ENCODE measurements around the gene ORM2.

Gene ORM2

GRCh38 chr9:114302727-114303126 lies 26.9 kb upstream of the ORM2 start:
- no peaks in the 10 kb centered on the region for H3K79me2 ChIP-seq (ENCODE audit: insufficient read depth, low read length)
- H3K27me3 ChIP-seq (ENCODE audit: insufficient read depth, low read length, poor library complexity, severe bottlenecking) = no peaks in the 10 kb centered on the region
- H3K9ac ChIP-seq (ENCODE audit: low read depth, low read length, poor library complexity, severe bottlenecking) = no peak overlapping the region
- H3K4me3 ChIP-seq (ENCODE audit: low read length, poor library complexity, severe bottlenecking) = no peak overlapping the region
- H3K9me2 ChIP-seq (replicated peaks; ENCODE audit: low read depth, low read length) = no peaks in the 10 kb centered on the region
- H3F3A ChIP-seq (ENCODE audit: low read depth) = no peaks in the 10 kb centered on the region
- H3K4me2 ChIP-seq (ENCODE audit: low read depth, low read length, poor library complexity, severe bottlenecking) = no peak overlapping the region
- no peaks in the 10 kb centered on the region for H4K20me1 ChIP-seq (ENCODE audit: insufficient read depth, low read length, poor library complexity, severe bottlenecking)
- H3K36me3 ChIP-seq (ENCODE audit: insufficient read depth, low read length) = no peaks in the 10 kb centered on the region
- no peaks in the 10 kb centered on the region for H3K4me1 ChIP-seq (ENCODE audit: insufficient read depth, low read length, poor library complexity, severe bottlenecking)
- no peak overlapping the region for H2AFZ ChIP-seq (ENCODE audit: low read length)
- no peaks in the 10 kb centered on the region for H3K9me3 ChIP-seq (ENCODE audit: insufficient read depth, low read depth, low read length)
- TF ChIP-seq EZH2phosphoT487 (IDR thresholded peaks at IDR 0.05; ENCODE audit: borderline replicate concordance) = no peak
- TF ChIP-seq CTCF (conservative IDR thresholded peaks at IDR 0.05; ENCODE audit: low read length) = no peak

GRCh38 chr9:114303571-114303970 lies 26.1 kb upstream of the ORM2 start:
- no peak overlapping the region for H3K4me3 ChIP-seq (ENCODE audit: low read length, poor library complexity, severe bottlenecking)
- TF ChIP-seq EZH2phosphoT487 (IDR thresholded peaks at IDR 0.05; ENCODE audit: borderline replicate concordance) (no peak), CTCF (conservative IDR thresholded peaks at IDR 0.05; ENCODE audit: low read length) (no peak)

GRCh38 chr9:114303977-114304376 lies 25.7 kb upstream of the ORM2 start:
- Histone ChIP-seq H3K4me3 (ENCODE audit: low read length, poor library complexity, severe bottlenecking) (no peak overlapping the region), H3K4me1 (ENCODE audit: insufficient read depth, low read length, poor library complexity, severe bottlenecking) (no peaks in the 10 kb centered on the region), H2AFZ (ENCODE audit: low read length) (no peak overlapping the region), H3F3A (ENCODE audit: low read depth) (no peaks in the 10 kb centered on the region), H4K20me1 (ENCODE audit: insufficient read depth, low read length, poor library complexity, severe bottlenecking) (no peaks in the 10 kb centered on the region), H3K36me3 (ENCODE audit: insufficient read depth, low read length) (no peaks in the 10 kb centered on the region), H3K27me3 (ENCODE audit: insufficient read depth, low read length, poor library complexity, severe bottlenecking) (no peaks in the 10 kb centered on the region), H3K4me2 (ENCODE audit: low read depth, low read length, poor library complexity, severe bottlenecking) (no peak overlapping the region), H3K9me2 (replicated peaks; ENCODE audit: low read depth, low read length) (no peaks in the 10 kb centered on the region), H3K79me2 (ENCODE audit: insufficient read depth, low read length) (no peaks in the 10 kb centered on the region), H3K9ac (ENCODE audit: low read depth, low read length, poor library complexity, severe bottlenecking) (no peak overlapping the region), H3K9me3 (ENCODE audit: insufficient read depth, low read depth, low read length) (no peaks in the 10 kb centered on the region)
- no peak for TF ChIP-seq EZH2phosphoT487 (IDR thresholded peaks at IDR 0.05; ENCODE audit: borderline replicate concordance)

More at GRCh38 chr9:114303571-114303970, 26.1 kb upstream of the ORM2 start:
- Histone ChIP-seq H4K20me1 (ENCODE audit: insufficient read depth, low read length, poor library complexity, severe bottlenecking) (no peaks in the 10 kb centered on the region), H3K79me2 (ENCODE audit: insufficient read depth, low read length) (no peaks in the 10 kb centered on the region), H3K4me2 (ENCODE audit: low read depth, low read length, poor library complexity, severe bottlenecking) (no peak overlapping the region), H3K4me1 (ENCODE audit: insufficient read depth, low read length, poor library complexity, severe bottlenecking) (no peaks in the 10 kb centered on the region), H2AFZ (ENCODE audit: low read length) (no peak overlapping the region), H3K9ac (ENCODE audit: low read depth, low read length, poor library complexity, severe bottlenecking) (no peak overlapping the region), H3K36me3 (ENCODE audit: insufficient read depth, low read length) (no peaks in the 10 kb centered on the region), H3K27me3 (ENCODE audit: insufficient read depth, low read length, poor library complexity, severe bottlenecking) (no peaks in the 10 kb centered on the region), H3K9me3 (ENCODE audit: insufficient read depth, low read depth, low read length) (no peaks in the 10 kb centered on the region), H3K9me2 (replicated peaks; ENCODE audit: low read depth, low read length) (no peaks in the 10 kb centered on the region), H3F3A (ENCODE audit: low read depth) (no peaks in the 10 kb centered on the region)

GRCh38 chr9:114304416-114305188 lies 25.1 kb upstream of the ORM2 start:
- Histone ChIP-seq H3K9me2 (replicated peaks; ENCODE audit: low read depth, low read length) (no peaks in the 10 kb centered on the region), H3K9me3 (ENCODE audit: insufficient read depth, low read depth, low read length) (no peaks in the 10 kb centered on the region), H3K4me2 (ENCODE audit: low read depth, low read length, poor library complexity, severe bottlenecking) (no peak overlapping the region), H4K20me1 (ENCODE audit: insufficient read depth, low read length, poor library complexity, severe bottlenecking) (no peaks in the 10 kb centered on the region), H3F3A (ENCODE audit: low read depth) (no peaks in the 10 kb centered on the region), H3K4me3 (ENCODE audit: low read length, poor library complexity, severe bottlenecking) (no peak overlapping the region), H3K9ac (ENCODE audit: low read depth, low read length, poor library complexity, severe bottlenecking) (no peak overlapping the region), H2AFZ (ENCODE audit: low read length) (no peak overlapping the region), H3K4me1 (ENCODE audit: insufficient read depth, low read length, poor library complexity, severe bottlenecking) (no peaks in the 10 kb centered on the region), H3K36me3 (ENCODE audit: insufficient read depth, low read length) (no peaks in the 10 kb centered on the region), H3K27me3 (ENCODE audit: insufficient read depth, low read length, poor library complexity, severe bottlenecking) (no peaks in the 10 kb centered on the region), H3K79me2 (ENCODE audit: insufficient read depth, low read length) (no peaks in the 10 kb centered on the region)
- TF ChIP-seq EZH2phosphoT487 (IDR thresholded peaks at IDR 0.05; ENCODE audit: borderline replicate concordance) (no peak), CTCF (conservative IDR thresholded peaks at IDR 0.05; ENCODE audit: low read length) (no peak)

Measured in Loucy (cell line).